ENCODE data around the gene EXOC5. TPM values are rescaled to one million over a fixed set of nuclear protein-coding genes. Genes with fewer than 3 reads are reported as not detected.
"Not testable (repeated sequence)": the region's sequence is repeated elsewhere in the genome, so short reads cannot be mapped to it uniquely, and the experiment has no call there.

The EXOC5 gene
- total and polyA plus RNA-seq, 2 donors, result 26.3 to 94.6 TPM

DNA sequence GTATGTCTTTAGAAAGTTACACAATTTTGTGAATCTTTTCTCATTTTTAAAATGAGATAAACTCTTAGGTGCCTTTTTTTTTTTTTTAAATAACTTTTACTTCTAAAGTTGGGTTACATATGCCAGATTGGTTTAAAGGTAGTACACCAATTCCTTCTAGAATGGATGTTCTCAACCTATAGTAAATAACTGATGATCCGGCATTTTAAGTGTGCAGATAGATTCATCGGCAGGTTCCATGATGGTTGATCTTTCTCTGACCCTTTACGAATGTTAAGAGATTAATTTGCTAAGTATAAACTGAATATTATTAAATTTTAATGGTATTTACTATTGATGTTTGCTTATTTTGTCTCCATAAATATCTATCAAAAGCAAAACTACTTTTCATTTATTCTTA is 8.4 kb upstream of the EXOC5 start:
- Histone ChIP-seq H3K4me1 (ENCODE audit: insufficient read depth) (no peaks in the 10 kb centered on the region), H3K27ac (ENCODE audit: low read depth) (no peak overlapping the region), H3K4me3 (ENCODE audit: low read depth, low read length) (no peak overlapping the region), H3K36me3 (ENCODE audit: insufficient read depth) (peaks cover 2% of the 10 kb centered on the region)
- 98% methylated on average over 3 of the region's 3 CpGs for whole genome bisulfite sequencing
- DNase-seq (ENCODE audit: extremely low spot score), result no peak

DNA sequence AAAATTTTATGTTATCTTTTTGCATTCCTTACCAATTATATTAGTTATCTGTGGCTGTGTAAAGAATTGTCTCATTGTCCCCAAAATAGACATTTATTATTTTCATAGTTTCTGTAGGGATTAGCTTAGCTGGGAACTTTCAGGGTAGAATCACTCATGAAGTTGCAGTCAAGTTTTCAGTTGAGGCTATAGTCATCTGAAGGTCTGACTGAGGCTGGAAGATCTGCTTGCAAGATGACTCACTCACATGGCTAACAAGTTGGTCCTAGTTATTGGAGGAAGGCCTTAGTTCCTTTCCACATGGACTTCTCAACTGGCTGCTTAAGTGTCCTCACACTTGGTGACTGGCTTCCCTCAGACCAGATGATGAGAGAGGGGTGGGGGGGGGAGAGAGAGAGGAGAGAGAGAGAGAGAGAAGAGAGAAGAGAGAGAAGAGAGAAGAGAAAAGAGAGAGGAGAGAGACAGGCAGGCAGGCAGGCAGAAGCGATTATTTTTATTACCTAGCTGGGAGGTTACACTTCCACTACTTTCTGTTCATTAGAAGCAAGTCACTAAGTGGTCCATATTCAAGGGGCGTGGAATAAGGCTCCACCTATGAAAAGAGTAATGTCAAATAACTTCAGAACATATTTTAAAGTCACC is 6.4 kb upstream of the EXOC5 start:
- WGBS, result 92% methylated on average over 2 of the region's 2 CpGs
- H3K4me3 ChIP-seq (ENCODE audit: low read depth, low read length), result no peak overlapping the region
- no peaks in the 10 kb centered on the region for H3K4me1 ChIP-seq (ENCODE audit: insufficient read depth)
- no peak overlapping the region for H3K27ac ChIP-seq (ENCODE audit: low read depth)
- no peaks in the 10 kb centered on the region for H3K36me3 ChIP-seq (ENCODE audit: insufficient read depth)
- no peak for DNase-seq (ENCODE audit: extremely low spot score)

- H3K36me3 ChIP-seq (ENCODE audit: insufficient read depth), result no peaks in the 10 kb centered on the region
- no peak for DNase-seq (ENCODE audit: extremely low spot score)
- WGBS, result 91% methylated on average over 2 of the region's 2 CpGs
These were observed 5.8 kb upstream of the EXOC5 start for GRCh38 chr14:57274551-57274950.

DNA sequence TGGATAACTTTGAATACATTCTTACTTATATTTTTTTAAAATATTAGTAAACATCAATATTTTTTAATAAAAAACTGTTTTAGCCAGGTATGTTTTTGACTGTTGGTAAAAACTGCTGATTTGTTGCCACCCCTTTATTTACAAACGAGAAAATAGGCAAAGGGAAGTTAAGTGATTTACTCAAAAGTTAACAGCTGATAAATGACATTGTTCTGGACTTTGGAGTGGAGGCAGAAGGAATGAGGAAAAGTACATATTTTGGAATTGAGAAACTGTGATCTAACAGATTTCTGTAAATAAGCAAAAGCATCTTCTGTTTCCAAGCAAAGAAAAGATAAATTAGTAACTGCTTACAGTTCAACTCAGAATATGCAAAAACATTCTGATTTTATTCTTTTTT is 4.5 kb upstream of the EXOC5 start:
- Histone ChIP-seq H3K4me1 (ENCODE audit: insufficient read depth) (no peaks in the 10 kb centered on the region), H3K27ac (ENCODE audit: low read depth) (no peak overlapping the region), H3K4me3 (ENCODE audit: low read depth, low read length) (no peak overlapping the region), H3K36me3 (ENCODE audit: insufficient read depth) (no peaks in the 10 kb centered on the region)
- WGBS, result 90% methylated on average over 1 of the region's 1 CpG
- DNase-seq (ENCODE audit: extremely low spot score), result no peak

More at GRCh38 chr14:57274551-57274950, 5.8 kb upstream of the EXOC5 start:
- Histone ChIP-seq H3K27ac (ENCODE audit: low read depth) (no peak overlapping the region), H3K4me3 (ENCODE audit: low read depth, low read length) (no peak overlapping the region), H3K4me1 (ENCODE audit: insufficient read depth) (no peaks in the 10 kb centered on the region)

GRCh38 chr14:57266065-57266464 is 2.6 kb downstream of the EXOC5 start:
- Histone ChIP-seq H3K36me3 (ENCODE audit: insufficient read depth) (no peaks in the 10 kb centered on the region), H3K27ac (ENCODE audit: low read depth) (no peak overlapping the region), H3K4me1 (ENCODE audit: insufficient read depth) (no peaks in the 10 kb centered on the region), H3K4me3 (ENCODE audit: low read depth, low read length) (no peak overlapping the region)
- no peak for DNase-seq (ENCODE audit: extremely low spot score)
- WGBS, result 27% methylated on average over 2 of the region's 2 CpGs

DNA sequence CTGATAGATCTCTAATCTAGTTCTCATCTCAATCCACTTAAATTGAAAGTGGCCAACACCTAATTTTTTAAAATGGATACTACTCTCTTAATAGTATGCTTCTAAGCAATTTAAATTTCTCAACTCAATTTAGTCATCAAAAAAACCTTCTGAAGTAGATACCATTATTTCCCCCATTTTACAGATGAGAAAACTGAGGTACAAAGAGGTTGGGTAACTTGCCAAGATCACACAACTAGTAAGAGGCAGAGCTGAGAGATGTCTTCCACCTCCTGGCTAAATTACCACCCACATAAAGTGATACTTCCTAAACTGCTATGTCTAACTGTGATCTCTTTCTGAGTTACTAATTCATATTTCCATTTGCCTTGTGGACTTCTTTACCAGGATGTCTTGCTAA is 6.6 kb downstream of the EXOC5 start:
- Histone ChIP-seq H3K4me3 (ENCODE audit: low read depth, low read length) (no peak overlapping the region), H3K4me1 (ENCODE audit: insufficient read depth) (no peaks in the 10 kb centered on the region), H3K27ac (ENCODE audit: low read depth) (no peak overlapping the region), H3K36me3 (ENCODE audit: insufficient read depth) (no peaks in the 10 kb centered on the region)
- no peak for DNase-seq (ENCODE audit: extremely low spot score)

- no peak for DNase-seq (ENCODE audit: extremely low spot score)
- Histone ChIP-seq H3K27ac (ENCODE audit: low read depth) (no peak overlapping the region), H3K4me1 (ENCODE audit: insufficient read depth) (no peaks in the 10 kb centered on the region), H3K4me3 (ENCODE audit: low read depth, low read length) (no peak overlapping the region), H3K36me3 (ENCODE audit: insufficient read depth) (no peaks in the 10 kb centered on the region)
These were observed 7.1 kb downstream of the EXOC5 start for GRCh38 chr14:57261604-57262003.

GRCh38 chr14:57259672-57260071 is 9.0 kb downstream of the EXOC5 start:
- WGBS, result 89% methylated on average over 1 of the region's 1 CpG
- no peak for DNase-seq (ENCODE audit: extremely low spot score)
- H3K27ac ChIP-seq (ENCODE audit: low read depth), result no peak overlapping the region
- H3K4me1 ChIP-seq (ENCODE audit: insufficient read depth), result no peaks in the 10 kb centered on the region
- H3K36me3 ChIP-seq (ENCODE audit: insufficient read depth), result no peaks in the 10 kb centered on the region
- H3K4me3 ChIP-seq (ENCODE audit: low read depth, low read length), result no peak overlapping the region

GRCh38 chr14:57258221-57258620 is 10.5 kb downstream of the EXOC5 start:
- DNase-seq (ENCODE audit: extremely low spot score); H3K36me3 ChIP-seq (ENCODE audit: insufficient read depth); H3K27ac ChIP-seq (ENCODE audit: low read depth); H3K4me1 ChIP-seq (ENCODE audit: insufficient read depth); H3K4me3 ChIP-seq (ENCODE audit: low read depth, low read length): not testable (repeated sequence)
- 86% methylated on average over 2 of the region's 2 CpGs for WGBS

DNA sequence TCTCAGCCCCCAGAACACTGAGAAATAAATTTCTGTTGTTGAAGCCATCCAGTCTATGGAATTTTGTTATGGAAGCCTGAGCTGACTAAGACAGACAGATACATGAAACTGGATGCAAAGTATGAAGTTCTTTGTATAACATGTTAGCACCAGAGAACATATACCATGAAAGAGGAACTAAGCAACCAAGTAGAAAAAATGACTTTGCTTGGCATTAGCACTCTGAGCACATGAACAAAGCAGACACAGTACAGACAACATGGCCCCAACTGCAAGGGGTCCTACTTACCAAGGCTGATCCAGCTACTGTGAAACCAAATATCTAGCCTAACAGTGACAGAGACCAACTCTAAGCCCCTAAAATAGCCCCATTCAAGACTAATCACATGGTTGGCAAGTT is 13.8 kb downstream of the EXOC5 start:
- Histone ChIP-seq H3K36me3 (ENCODE audit: insufficient read depth) (no peaks in the 10 kb centered on the region), H3K4me1 (ENCODE audit: insufficient read depth) (no peaks in the 10 kb centered on the region), H3K4me3 (ENCODE audit: low read depth, low read length) (no peak overlapping the region), H3K27ac (ENCODE audit: low read depth) (no peak overlapping the region)
- DNase-seq (ENCODE audit: extremely low spot score), result no peak

DNA sequence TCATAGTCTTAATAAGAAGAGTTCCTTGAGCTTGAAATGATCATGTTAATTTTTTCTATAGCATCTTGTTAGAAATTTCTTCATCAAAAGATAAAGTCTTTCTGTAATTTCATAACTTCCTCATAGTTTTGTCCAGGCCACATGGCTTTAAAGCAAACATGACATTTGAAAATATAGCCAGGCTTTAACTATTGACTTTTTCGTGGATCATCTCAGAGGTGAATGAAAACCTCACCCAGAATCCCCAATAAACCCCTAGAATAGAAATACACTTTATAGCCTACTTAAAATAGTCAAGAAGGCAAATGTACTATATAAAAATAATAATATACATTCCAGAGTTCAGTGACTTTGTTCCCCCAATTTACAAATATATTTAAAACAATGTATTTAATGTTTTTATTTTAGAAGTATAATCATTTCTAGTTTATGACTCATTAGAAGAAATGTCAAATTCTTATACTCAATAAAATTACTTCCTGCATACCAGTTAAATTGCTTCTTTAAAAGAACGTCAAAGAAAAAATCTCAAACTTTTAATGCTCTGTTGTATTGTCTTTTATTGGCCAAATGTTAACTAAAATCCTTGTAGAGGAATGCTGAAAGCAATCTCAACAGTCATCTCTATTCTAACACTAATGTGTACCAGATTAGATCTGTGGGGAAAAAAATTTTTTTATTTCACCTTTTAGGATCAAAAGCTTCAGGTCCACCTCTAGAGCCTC is 21.6 kb downstream of the EXOC5 start:
- no peak overlapping the region for H3K4me3 ChIP-seq (ENCODE audit: low read depth, low read length)
- H3K36me3 ChIP-seq (ENCODE audit: insufficient read depth), result peaks cover 3% of the 10 kb centered on the region
- no peak for DNase-seq (ENCODE audit: extremely low spot score)
- H3K27ac ChIP-seq (ENCODE audit: low read depth), result no peak overlapping the region
- H3K4me1 ChIP-seq (ENCODE audit: insufficient read depth), result no peaks in the 10 kb centered on the region
- 64% methylated on average over 2 of the region's 2 CpGs for WGBS

DNA sequence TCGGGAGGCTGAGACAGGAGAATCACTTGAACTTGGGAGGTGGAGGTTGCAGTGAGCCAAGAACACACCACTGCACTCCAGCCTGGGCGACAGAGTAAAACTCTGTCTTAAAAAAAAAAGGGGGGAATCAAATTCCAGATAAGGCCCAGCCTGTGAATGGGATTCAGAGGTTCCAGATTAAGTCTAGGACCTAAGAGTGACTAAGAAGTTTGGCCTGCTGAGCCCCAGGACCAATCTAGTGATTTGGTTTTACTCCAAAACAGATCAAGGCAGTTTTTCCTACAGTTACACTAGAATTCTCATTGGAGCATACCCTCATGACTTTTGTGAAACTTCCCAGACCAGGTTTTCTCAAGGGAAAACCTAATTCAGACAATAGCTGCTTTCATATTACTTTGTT is 22.8 kb downstream of the EXOC5 start:
- Histone ChIP-seq H3K27ac (ENCODE audit: low read depth) (no peak overlapping the region), H3K4me1 (ENCODE audit: insufficient read depth) (no peaks in the 10 kb centered on the region), H3K4me3 (ENCODE audit: low read depth, low read length) (no peak overlapping the region), H3K36me3 (ENCODE audit: insufficient read depth) (peaks cover 3% of the 10 kb centered on the region)
- WGBS, result 96% methylated on average over 2 of the region's 2 CpGs
- no peak for DNase-seq (ENCODE audit: extremely low spot score)

- Histone ChIP-seq H3K4me1 (ENCODE audit: insufficient read depth) (no peaks in the 10 kb centered on the region), H3K4me3 (ENCODE audit: low read depth, low read length) (no peak overlapping the region), H3K27ac (ENCODE audit: low read depth) (no peak overlapping the region), H3K36me3 (ENCODE audit: insufficient read depth) (peaks cover 3% of the 10 kb centered on the region)
- DNase-seq (ENCODE audit: extremely low spot score), result no peak
- WGBS, result 44% methylated on average over 2 of the region's 2 CpGs
These were observed 24.6 kb downstream of the EXOC5 start for GRCh38 chr14:57244106-57244505.

DNA sequence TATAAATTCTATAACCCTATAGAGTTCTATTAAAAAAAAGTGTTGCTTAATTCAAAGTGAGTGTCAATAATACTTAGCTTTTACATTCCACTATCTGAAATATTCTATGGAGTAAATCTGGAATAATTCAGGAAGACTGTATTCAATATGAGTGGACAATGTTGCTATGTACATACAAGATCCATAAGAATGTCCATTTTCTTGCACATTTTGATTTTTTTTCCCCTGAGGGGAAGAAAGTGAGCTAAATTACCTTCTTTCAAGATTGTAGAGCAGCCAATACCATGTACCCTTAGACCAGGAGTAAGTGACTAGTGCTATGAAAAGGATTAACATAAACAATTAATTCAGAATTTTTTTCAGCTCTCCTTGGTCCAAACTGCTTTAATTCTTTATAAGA is 25.4 kb downstream of the EXOC5 start:
- no peaks in the 10 kb centered on the region for H3K4me1 ChIP-seq (ENCODE audit: insufficient read depth)
- no peak for DNase-seq (ENCODE audit: extremely low spot score)
- peaks cover 3% of the 10 kb centered on the region for H3K36me3 ChIP-seq (ENCODE audit: insufficient read depth)
- no peak overlapping the region for H3K27ac ChIP-seq (ENCODE audit: low read depth)
- no peak overlapping the region for H3K4me3 ChIP-seq (ENCODE audit: low read depth, low read length)

Data from urinary bladder (tissue), 4 donors.